Upper lobe of left lung (tissue), 6 donors: ENCODE data around the gene RSRP1. TPM values are rescaled to one million over a fixed set of nuclear protein-coding genes. Genes with fewer than 3 reads are reported as not detected.
A peak's percentile ranks its signal among the peaks of the same experiment; 100 is the strongest.

Experiments
- ATAC-seq, 2 donors: fragments of 200-7000 bp; cut with Tn5 transposase; one replicate each; pipeline ENCODE4 v1.9.1; 2022; ENCODE audit warnings: mild to moderate bottlenecking in 2 of 2, moderate library complexity in 2 of 2; ENCODE audit not compliant: low FRiP score in 2 of 2
- DNase-seq, 2 donors: peaks; one replicate each; pipeline ENCODE4 v3.0.0-alpha.2; 2019 to 2020
- H3K27ac ChIP-seq, 4 donors: fragments of 200-600 bp; sonication (generic); one replicate each; pipeline ENCODE4 v1.5.1; 2016 to 2019
- H3K27me3 ChIP-seq, 4 donors: fragments of 200-600 bp; sonication (generic); one replicate each; pipeline ENCODE4 v1.5.1; 2017 to 2019
- H3K36me3 ChIP-seq, 4 donors: fragments of 200-600 bp; sonication (generic); one replicate each; pipeline ENCODE4 v1.5.1; 2016 to 2019
- H3K4me1 ChIP-seq, 4 donors: fragments of 200-600 bp; sonication (generic); one replicate each; pipeline ENCODE4 v1.5.1; 2018 to 2019
- H3K4me3 ChIP-seq, 4 donors: fragments of 200-600 bp; sonication (generic); one replicate each; pipeline ENCODE4 v1.5.1; 2017 to 2019; ENCODE audit warnings: mild to moderate bottlenecking in 2 of 4, moderate library complexity in 1 of 4
- H3K9me3 ChIP-seq, 4 donors: fragments of 200-600 bp; sonication (generic); one replicate each; pipeline ENCODE4 v1.5.1; 2018 to 2019
- CTCF ChIP-seq, 6 experiments: fragments of 450-650 bp in 4 of 6; fragments of 200-600 bp in 2 of 6; sonication (generic) in 2 of 6; IDR thresholded peaks; one replicate each; pipeline ENCODE4 v1.5.1; 2016 to 2019; ENCODE audit warnings: antibody characterized with exemption in 6 of 6
- EP300 ChIP-seq, 4 donors: sonication (generic); formaldehyde crosslinking; IDR thresholded peaks; one replicate each; pipeline ENCODE4 v1.5.1; 2017; ENCODE audit warnings: antibody characterized with exemption in 4 of 4, control low read depth in 2 of 4
- POLR2A ChIP-seq, 4 donors: fragments of 450-650 bp; IDR thresholded peaks; one replicate each; pipeline ENCODE4 v1.5.1; 2016 to 2017; ENCODE audit warnings: antibody characterized with exemption in 4 of 4, mild to moderate bottlenecking in 2 of 4
- POLR2AphosphoS5 ChIP-seq, 2 donors: sonication (generic); formaldehyde crosslinking; IDR thresholded peaks; one replicate each; pipeline ENCODE4 v1.5.1; 2017; ENCODE audit warnings: antibody characterized with exemption in 2 of 2
- WGBS, 2 donors: methylation state at CpG; one replicate each; pipeline ENCODE4 v1.1.5; 2017 to 2018; 5-methylcytosine and 5-hydroxymethylcytosine counted together
- total RNA-seq, 6 donors: library from RNA; depleted of rRNA in 4 of 6; stranded (reverse); fragments of >200 nt in 4 of 6; gene quantifications; one replicate each; pipeline versions ENCODE4 v1.1.0 to v1.2.1, GENCODE V29; 2016 to 2021
- donor health status: DM: no; HTN: no; CAD: no; lungs with moderate emphysema.
- donor health status: DM: no; HTN: yes; CAD: no; lungs with severe emphysema.

Gene RSRP1
- total RNA-seq, 6 donors from 2014 or later, result 62.0 to 563 (median 161) TPM

- H3K9me3 ChIP-seq, result no peaks in the 10 kb centered on the region
- H3K27me3 ChIP-seq, result no peaks in the 10 kb centered on the region
- peaks cover 31 to 49% (median 45%) of the 10 kb centered on the region in 4 donors for H3K36me3 ChIP-seq
- peak overlapping the region; percentile 99 to 100 (median 100) for H3K27ac ChIP-seq
- DNase-seq (peak in 1 of 2 donors; percentile 88), ATAC-seq (peak; percentile 2)
- peak overlapping the region; percentile 65 to 96 (median 83) for H3K4me3 ChIP-seq
- WGBS, 2 donors, result 0 to 1% methylated on average over 22 to 43 of the region's 53 CpGs
- H3K4me1 ChIP-seq, result peaks cover 22 to 47% (median 24%) of the 10 kb centered on the region in 4 donors
- no peak for TF ChIP-seq CTCF (IDR thresholded peaks at IDR 0.05)
These were observed 642 bp downstream of the RSRP1 start for GRCh38 chr1:25246600-25247023.

GRCh38 chr1:25245809-25246599, 1.2 kb downstream of the RSRP1 start:
- H3K27me3 ChIP-seq, result no peaks in the 10 kb centered on the region
- H3K9me3 ChIP-seq, result no peaks in the 10 kb centered on the region
- H3K4me1 ChIP-seq, result peaks cover 26 to 53% (median 28%) of the 10 kb centered on the region in 4 donors
- WGBS, 2 donors, result 22 to 32% methylated on average over 22 to 30 of the region's 30 CpGs
- H3K4me3 ChIP-seq, result peak overlapping the region; percentile 65 to 96 (median 83)
- no peak for TF ChIP-seq POLR2A (IDR thresholded peaks at IDR 0.05)
- no peak for TF ChIP-seq POLR2AphosphoS5 (IDR thresholded peaks at IDR 0.05)
- TF ChIP-seq EP300 (IDR thresholded peaks at IDR 0.05), result no peak
- TF ChIP-seq CTCF (IDR thresholded peaks at IDR 0.05), result no peak
- peak in 1 of 2 donors; percentile 85 for DNase-seq
- peaks cover 31 to 54% (median 50%) of the 10 kb centered on the region in 4 donors for H3K36me3 ChIP-seq
- H3K27ac ChIP-seq, result peak overlapping the region; percentile 99 to 100 (median 100)
- ATAC-seq, result peak in 1 of 2 donors; percentile 16

- DNase-seq (no peak), ATAC-seq (no peak)
- peaks cover 32 to 59% (median 34%) of the 10 kb centered on the region in 4 donors for H3K4me1 ChIP-seq
- no peaks in the 10 kb centered on the region for H3K9me3 ChIP-seq
- H3K27me3 ChIP-seq, result no peaks in the 10 kb centered on the region
- no peak for TF ChIP-seq POLR2AphosphoS5 (IDR thresholded peaks at IDR 0.05)
- H3K4me3 ChIP-seq, result peak overlapping the region; percentile 65 to 96 (median 83)
- H3K36me3 ChIP-seq, result peaks cover 31 to 60% (median 53%) of the 10 kb centered on the region in 4 donors
- H3K27ac ChIP-seq, result peak overlapping the region in 2 of 4 donors; percentile 32 to 100
- 79 to 81% methylated on average over 5 of the region's 5 CpGs for WGBS, 2 donors
These were observed 1.9 kb downstream of the RSRP1 start for GRCh38 chr1:25245393-25245792.

GRCh38 chr1:25243907-25244306, 3.3 kb downstream of the RSRP1 start:
- DNase-seq, result no peak
- Histone ChIP-seq H3K4me1 (peaks cover 38 to 74% (median 44%) of the 10 kb centered on the region in 4 donors), H3K4me3 (peak overlapping the region in 1 of 4 donors; percentile 65), H3K27ac (no peak overlapping the region), H3K27me3 (no peaks in the 10 kb centered on the region), H3K9me3 (no peaks in the 10 kb centered on the region), H3K36me3 (peaks cover 31 to 61% (median 53%) of the 10 kb centered on the region in 4 donors)
- ATAC-seq, result no peak
- no peak for TF ChIP-seq EP300 (IDR thresholded peaks at IDR 0.05)
- TF ChIP-seq POLR2A (IDR thresholded peaks at IDR 0.05), result no peak
- no peak for TF ChIP-seq CTCF (IDR thresholded peaks at IDR 0.05)
- no peak for TF ChIP-seq POLR2AphosphoS5 (IDR thresholded peaks at IDR 0.05)
- 69 to 76% methylated on average over 6 of the region's 6 CpGs for WGBS, 2 donors

- WGBS, 2 donors, result 1% methylated on average over 32 to 41 of the region's 41 CpGs
- DNase-seq (peak; percentile 94 to 96), ATAC-seq (peak; percentile 96)
- Histone ChIP-seq H3K9me3 (no peaks in the 10 kb centered on the region), H3K27ac (peak overlapping the region; percentile 80 to 96 (median 94)), H3K36me3 (peaks cover 25 to 45% (median 41%) of the 10 kb centered on the region in 4 donors), H3K4me1 (peaks cover 28 to 81% (median 49%) of the 10 kb centered on the region in 4 donors), H3K4me3 (peak overlapping the region; percentile 3 to 59 (median 50)), H3K27me3 (no peaks in the 10 kb centered on the region)
- TF ChIP-seq POLR2A (IDR thresholded peaks at IDR 0.05), result peak in 3 of 4 donors; percentile 19 to 62 (median 53)
- TF ChIP-seq CTCF (IDR thresholded peaks at IDR 0.05), result peak; percentile 59 to 89 (median 78)
- TF ChIP-seq POLR2AphosphoS5 (IDR thresholded peaks at IDR 0.05), result peak; percentile 73 to 76
- no peak for TF ChIP-seq EP300 (IDR thresholded peaks at IDR 0.05)
These were observed 7.3 kb downstream of the RSRP1 start for GRCh38 chr1:25239681-25240541.
